Liver (tissue), 9 donors: ENCODE results near the gene AVEN. TPM values are rescaled to one million over a fixed set of nuclear protein-coding genes. Genes with fewer than 3 reads are reported as not detected.

Experiments used
- DNase-seq: peaks from one replicate; pipeline ENCODE4 v3.0.0-alpha.2; 2017; ENCODE audit warnings: low spot score
- H3K27ac ChIP-seq, 2 donors: one replicate each; pipeline ENCODE4 v1.7.0; 2013; ENCODE audit warnings: inconsistent platforms in 2 of 2, low read length in 2 of 2, control low read depth in 1 of 2, low read depth in 1 of 2, mild to moderate bottlenecking in 1 of 2
- H3K27me3 ChIP-seq, 4 donors: one replicate each; pipeline versions ENCODE4 v1.6.1 to v1.7.0; 2013; ENCODE audit warnings: low read length in 3 of 4, inconsistent platforms in 1 of 4, mild to moderate bottlenecking in 1 of 4, moderate library complexity in 1 of 4; ENCODE audit not compliant: control insufficient read depth in 4 of 4, insufficient read depth in 4 of 4
- H3K36me3 ChIP-seq, 4 donors: one replicate each; pipeline versions ENCODE4 v1.6.1 to v1.7.0; 2013; ENCODE audit warnings: low read length in 3 of 4, mild to moderate bottlenecking in 3 of 4, low read depth in 1 of 4, moderate library complexity in 1 of 4; ENCODE audit not compliant: control insufficient read depth in 4 of 4, insufficient read depth in 3 of 4
- H3K4me1 ChIP-seq, 4 donors: one replicate each; pipeline versions ENCODE4 v1.6.1 to v1.7.0; 2013; ENCODE audit warnings: low read length in 3 of 4, mild to moderate bottlenecking in 3 of 4, moderate library complexity in 1 of 4; ENCODE audit not compliant: control insufficient read depth in 4 of 4, insufficient read depth in 4 of 4
- H3K4me3 ChIP-seq, 3 donors: one replicate each; pipeline versions ENCODE4 v1.6.1 to v1.7.0; 2013; ENCODE audit warnings: low read length in 3 of 3, control low read depth in 1 of 3, low read depth in 1 of 3, mild to moderate bottlenecking in 1 of 3
- H3K9ac ChIP-seq, 2 donors: one replicate each; pipeline ENCODE4 v1.7.0; 2013; ENCODE audit warnings: low read length in 2 of 2, mild to moderate bottlenecking in 2 of 2, moderate library complexity in 2 of 2, control low read depth in 1 of 2, low read depth in 1 of 2
- H3K9me3 ChIP-seq, 4 donors: one replicate each; pipeline versions ENCODE4 v1.6.1 to v1.7.0; 2013; ENCODE audit warnings: low read length in 3 of 4; ENCODE audit not compliant: control insufficient read depth in 4 of 4
- CTCF ChIP-seq: fragments of 150-350 bp; IDR thresholded peaks from 2 replicates; pipeline ENCODE4 v1.5.1; 2017; ENCODE audit warnings: improper control_type of control experiment, low read depth, low read length; ENCODE audit not compliant: missing input control
- EGR1 ChIP-seq, 2 donors: IDR thresholded peaks; 2 replicates each; pipeline ENCODE4 v1.6.1; 2016 to 2018; ENCODE audit warnings: antibody characterized with exemption in 2 of 2, low read depth in 2 of 2
- FOXA1 ChIP-seq: IDR thresholded peaks from 2 replicates; pipeline ENCODE4 v1.6.1; 2016; ENCODE audit warnings: antibody characterized with exemption
- FOXA2 ChIP-seq: IDR thresholded peaks from 2 replicates; pipeline ENCODE4 v1.6.1; 2016; ENCODE audit warnings: antibody characterized with exemption
- GABPA ChIP-seq, 2 donors: IDR thresholded peaks in 1 of 2; conservative IDR thresholded peaks in 1 of 2; 2 replicates each; pipeline ENCODE4 v1.6.1; 2016; ENCODE audit warnings: antibody characterized with exemption in 2 of 2, mild to moderate bottlenecking in 1 of 2, moderate library complexity in 1 of 2
- HNF4A ChIP-seq, 2 donors: conservative IDR thresholded peaks; 2 replicates each; pipeline ENCODE4 v1.6.1; 2016; ENCODE audit warnings: antibody characterized with exemption in 2 of 2, mild to moderate bottlenecking in 2 of 2
- HNF4G ChIP-seq: IDR thresholded peaks from 2 replicates; pipeline ENCODE4 v1.6.1; 2016; ENCODE audit warnings: antibody characterized with exemption
- JUND ChIP-seq, 2 donors: IDR thresholded peaks; 2 replicates each; pipeline ENCODE4 v1.6.1; 2016; ENCODE audit warnings: antibody characterized with exemption in 2 of 2
- MAX ChIP-seq: IDR thresholded peaks from 2 replicates; pipeline ENCODE4 v1.6.1; 2016; ENCODE audit warnings: antibody characterized with exemption
- NR2F2 ChIP-seq: IDR thresholded peaks from 2 replicates; pipeline ENCODE4 v1.6.1; 2016; ENCODE audit warnings: antibody characterized with exemption
- RAD21 ChIP-seq, 2 donors: IDR thresholded peaks; 2 replicates each; pipeline ENCODE4 v1.6.1; 2016; ENCODE audit warnings: antibody characterized with exemption in 2 of 2, mild to moderate bottlenecking in 2 of 2
- REST ChIP-seq: IDR thresholded peaks from 2 replicates; pipeline ENCODE4 v1.6.1; 2016; ENCODE audit warnings: antibody characterized with exemption, mild to moderate bottlenecking
- RXRA ChIP-seq, 2 donors: IDR thresholded peaks; 2 replicates each; pipeline ENCODE4 v1.6.1; 2017 to 2018; ENCODE audit warnings: antibody characterized with exemption in 2 of 2, mild to moderate bottlenecking in 1 of 2
- SP1 ChIP-seq: IDR thresholded peaks from 2 replicates; pipeline ENCODE4 v1.6.1; 2018; ENCODE audit warnings: antibody characterized with exemption, mild to moderate bottlenecking
- TAF1 ChIP-seq: conservative IDR thresholded peaks from 2 replicates; pipeline ENCODE4 v1.6.1; 2016; ENCODE audit warnings: antibody characterized with exemption, mild to moderate bottlenecking
- YY1 ChIP-seq: IDR thresholded peaks from 2 replicates; pipeline ENCODE4 v1.6.1; 2016; ENCODE audit warnings: antibody characterized with exemption, mild to moderate bottlenecking
- ZBTB33 ChIP-seq: IDR thresholded peaks from 2 replicates; pipeline ENCODE4 v1.6.1; 2016; ENCODE audit warnings: antibody characterized with exemption
- WGBS: extraction: QIAGEN DNeasy Blood & Tissue Kit; methylation state at CpG from one replicate; pipeline ENCODE4 v1.1.7; 2013; 5-methylcytosine and 5-hydroxymethylcytosine counted together
- polyA plus RNA-seq, 2 donors: library from polyadenylated mRNA; stranded (reverse) in 1 of 2; unstranded in 1 of 2; fragments of 200-250 nt in 1 of 2; fragments of >200 nt in 1 of 2; fragmentation: Nextera tagmentation in 1 of 2; extraction: Ambion mirVana in 1 of 2; gene quantifications; one replicate each; pipeline versions ENCODE4 v1.2.1 to v1.2.3, GENCODE V29; 2013 to 2015
- total RNA-seq, 2 donors: library from RNA; depleted of rRNA; stranded (reverse); fragments of >200 nt; gene quantifications; one replicate each; pipeline ENCODE4 v1.2.3, GENCODE V29; 2014
- donor health status: healthy.
- donor health status: healthy.
- donor health status: healthy.
- donor health status: healthy.
- donor health status: healthy.

Gene AVEN
- total and polyA plus RNA-seq, 4 donors: 5.3 to 12.4 (median 7.0) TPM

- DNase-seq: no peak
- H3K9me3 ChIP-seq: no peaks in the 10 kb centered on the region
- TF ChIP-seq HNF4G (no peak), TAF1 (no peak), NR2F2 (no peak), MAX (no peak)
- no peaks in the 10 kb centered on the region for H3K36me3 ChIP-seq
- H3K4me3 ChIP-seq: no peak overlapping the region
- no peak overlapping the region for H3K27ac ChIP-seq
- H3K4me1 ChIP-seq: no peaks in the 10 kb centered on the region
- H3K9ac ChIP-seq: no peak overlapping the region
- H3K27me3 ChIP-seq: no peaks in the 10 kb centered on the region
- 91% methylated on average over 2 of the region's 2 CpGs for WGBS
Measured at GRCh38 chr15:33846142-33846541, 192.9 kb downstream of the AVEN start.

GRCh38 chr15:33844597-33844996 lies 194.4 kb downstream of the AVEN start:
- 97% methylated on average over 4 of the region's 4 CpGs for WGBS
- no peak for DNase-seq

More at GRCh38 chr15:33844597-33844996, 194.4 kb downstream of the AVEN start:
- H3K9ac ChIP-seq: no peak overlapping the region
- TF ChIP-seq RAD21 (IDR thresholded peaks at IDR 0.05) (no peak), GABPA (IDR thresholded peaks at IDR 0.05 in 1 of 2, conservative IDR thresholded peaks at IDR 0.05 in 1 of 2) (no peak), ZBTB33 (no peak), HNF4A (conservative IDR thresholded peaks at IDR 0.05) (no peak), JUND (IDR thresholded peaks at IDR 0.05) (no peak), FOXA2 (no peak), SP1 (no peak), NR2F2 (no peak), CTCF (no peak), YY1 (no peak), EGR1 (IDR thresholded peaks at IDR 0.05; ENCODE audit: low read depth in 2 of 2) (no peak), RXRA (IDR thresholded peaks at IDR 0.05) (no peak), MAX (no peak), FOXA1 (no peak), REST (no peak)
- no peaks in the 10 kb centered on the region for H3K9me3 ChIP-seq
- no peaks in the 10 kb centered on the region for H3K27me3 ChIP-seq
- H3K36me3 ChIP-seq: no peaks in the 10 kb centered on the region
- no peaks in the 10 kb centered on the region for H3K4me1 ChIP-seq
- H3K27ac ChIP-seq: no peak overlapping the region
- H3K4me3 ChIP-seq: no peak overlapping the region
